Right ventricle myocardium superior (tissue), 1 donor: ENCODE results near the gene DLGAP1. TPM values are rescaled to one million over a fixed set of nuclear protein-coding genes. Genes with fewer than 3 reads are reported as not detected.
"Not testable (repeated sequence)": the region's sequence is repeated elsewhere in the genome, so short reads cannot be mapped to it uniquely, and the experiment has no call there.

Experiments used
- ATAC-seq: fragments of 200-7000 bp; cut with Tn5 transposase; one replicate; pipeline ENCODE4 v1.9.1; 2020; ENCODE audit warnings: mild to moderate bottlenecking; ENCODE audit not compliant: poor library complexity
- DNase-seq: peaks from one replicate; pipeline ENCODE4 v3.0.0-alpha.2; 2020
- intact Hi-C: fragments of 100-400 bp; cut with DNase I; formaldehyde crosslinking; loops from one replicate; pipeline ENCODE4 v1.11.2; 2022
- total RNA-seq: library from RNA; stranded (reverse); fragmentation: NEBNext Ultra II Directional; extraction: Animal tissue kit (Norgen Biotek cat#: 25700); gene quantifications from one replicate; pipeline ENCODE4 v1.2.1, GENCODE V29; 2021
- donor health status: DM: no; HTN: yes; CAD: no; lungs with severe emphysema.

Gene DLGAP1
- total RNA-seq, 1 donor from 2014 or later, result 0.08 TPM

GRCh38 chr18:3608488-3608887 lies 846.6 kb downstream of the DLGAP1 start:
- ATAC-seq (no peak), DNase-seq (no peak)
- intact Hi-C loops, result no loop called here

- DNase-seq, intact Hi-C loops, ATAC-seq: not testable (repeated sequence)
Observed at GRCh38 chr18:3608099-3608453, 847.0 kb downstream of the DLGAP1 start.

- intact Hi-C loops, result no loop called here
- ATAC-seq, result no peak
- DNase-seq, result no peak
Observed at GRCh38 chr18:3607309-3608098, 847.6 kb downstream of the DLGAP1 start.

GRCh38 chr18:3606863-3607262 lies 848.2 kb downstream of the DLGAP1 start:
- DNase-seq, ATAC-seq, intact Hi-C loops: not testable (repeated sequence)

- intact Hi-C loops, result no loop called here
- ATAC-seq, result no peak
- no peak for DNase-seq
Observed at GRCh38 chr18:3605954-3606443, 849.1 kb downstream of the DLGAP1 start.

- intact Hi-C loops, result no loop called here
- no peak for ATAC-seq
- DNase-seq, result no peak
Observed at GRCh38 chr18:3605486-3605952, 849.6 kb downstream of the DLGAP1 start.

- intact Hi-C loops, result no loop called here
- ATAC-seq (peak; percentile 50), DNase-seq (no peak)
Observed at GRCh38 chr18:3604498-3605408, 850.4 kb downstream of the DLGAP1 start.

- DNase-seq (no peak), ATAC-seq (no peak)
- intact Hi-C loops, result no loop called here
Observed at GRCh38 chr18:3604235-3604497, 850.9 kb downstream of the DLGAP1 start.

- no peak for DNase-seq
- intact Hi-C loops, result no loop called here
- ATAC-seq, result peak; percentile 69
Observed at GRCh38 chr18:3603421-3604234, 851.5 kb downstream of the DLGAP1 start.

- DNase-seq, intact Hi-C loops, ATAC-seq: not testable (repeated sequence)
Observed at GRCh38 chr18:3601106-3601755, 853.9 kb downstream of the DLGAP1 start.

- DNase-seq, result no peak
- intact Hi-C loops, result no loop called here
- ATAC-seq, result no peak
Observed at GRCh38 chr18:3599861-3600260, 855.2 kb downstream of the DLGAP1 start.

GRCh38 chr18:3599195-3599594 lies 855.9 kb downstream of the DLGAP1 start:
- DNase-seq (no peak), ATAC-seq (no peak)
- intact Hi-C loops, result no loop called here

GRCh38 chr18:3598581-3598980 lies 856.5 kb downstream of the DLGAP1 start:
- intact Hi-C loops, result no loop called here
- ATAC-seq, result no peak

GRCh38 chr18:3597409-3598357 lies 857.4 kb downstream of the DLGAP1 start:
- ATAC-seq (no peak), DNase-seq (no peak)
- intact Hi-C loops, result no loop called here

More at GRCh38 chr18:3598581-3598980, 856.5 kb downstream of the DLGAP1 start:
- DNase-seq, result no peak

GRCh38 chr18:3596637-3597384 lies 858.3 kb downstream of the DLGAP1 start:
- DNase-seq, result peak; percentile 70
- ATAC-seq, result no peak
- intact Hi-C loops, result no loop called here

- DNase-seq, result no peak
- no peak for ATAC-seq
- intact Hi-C loops, result no loop called here
Observed at GRCh38 chr18:3596324-3596636, 858.8 kb downstream of the DLGAP1 start.
